ENCODE measurements around the gene TSEN34. TPM values are rescaled to one million over a fixed set of nuclear protein-coding genes. Genes with fewer than 3 reads are reported as not detected.

The TSEN34 gene
- total RNA-seq, 1 donor from 2014 or later: 52.6 TPM

DNA sequence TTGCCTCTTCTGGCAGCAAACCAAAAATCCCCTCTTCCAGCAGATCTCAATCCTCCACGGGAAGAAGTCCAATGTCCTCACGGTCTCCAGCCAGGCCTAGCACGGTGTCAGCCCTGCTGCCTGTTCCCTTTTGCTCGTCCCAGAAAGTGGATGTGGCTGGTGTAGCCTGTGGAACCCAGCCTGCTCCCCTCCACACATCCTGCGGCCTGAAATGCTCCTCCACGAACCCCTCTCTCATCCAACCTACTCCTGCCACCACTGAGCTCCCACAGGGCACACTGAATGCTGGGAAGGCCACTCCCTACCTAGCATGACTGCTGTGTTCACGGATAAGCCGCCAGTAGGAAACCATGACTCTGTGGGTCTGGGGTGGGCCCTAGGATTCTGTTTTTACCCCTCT, 4.8 kb upstream of the TSEN34 start:
- Mint-ChIP-seq H3K4me3 (ENCODE audit: unreplicated experiment) (peak overlapping the region; percentile 28), H3K36me3 (ENCODE audit: low read depth, unreplicated experiment) (peaks cover 7% of the 10 kb centered on the region), H3K27ac (ENCODE audit: unreplicated experiment) (no peak overlapping the region), H3K9me3 (ENCODE audit: unreplicated experiment) (no peaks in the 10 kb centered on the region), H3K27me3 (ENCODE audit: low read depth, unreplicated experiment) (no peaks in the 10 kb centered on the region), H3K4me1 (ENCODE audit: low read depth, unreplicated experiment) (no peaks in the 10 kb centered on the region)
- H3K4me3 ChIP-seq (ENCODE audit: insufficient read depth, low read depth, low read length): no peak overlapping the region
- H3K27ac ChIP-seq (ENCODE audit: low read depth, low read length): no peak overlapping the region
- H3K36me3 ChIP-seq (ENCODE audit: insufficient read depth, low read length): no peaks in the 10 kb centered on the region
- H4K20me1 ChIP-seq (ENCODE audit: insufficient read depth, low read length): peaks cover 23% of the 10 kb centered on the region
- peaks cover 7% of the 10 kb centered on the region for H3K4me1 ChIP-seq (ENCODE audit: insufficient read depth, low read length)
- no peak overlapping the region for H3K9ac ChIP-seq (ENCODE audit: low read length)
- H3K79me2 ChIP-seq (ENCODE audit: insufficient read depth, low read length): peaks cover 26% of the 10 kb centered on the region
- no peaks in the 10 kb centered on the region for H3K27me3 ChIP-seq (ENCODE audit: insufficient read depth, low read length)
- H2AFZ ChIP-seq (ENCODE audit: low read depth, low read length): no peak overlapping the region
- FAIRE-seq (no peak), DNase-seq (ENCODE audit: low read depth) (no peak)
- H3K4me2 ChIP-seq (ENCODE audit: low read length): no peak overlapping the region
- H3K9me3 ChIP-seq (ENCODE audit: insufficient read depth, low read depth, low read length): no peaks in the 10 kb centered on the region
- TF ChIP-seq EZH2 (IDR thresholded peaks at IDR 0.05; ENCODE audit: insufficient read depth, low read length): no peak
- TF ChIP-seq CTCF (IDR thresholded peaks at IDR 0.05; ENCODE audit: insufficient read depth, low read depth, low read length): no peak

GRCh38 chr19:54186934-54187381, 4.2 kb upstream of the TSEN34 start:
- no peak overlapping the region for H3K4me3 ChIP-seq (ENCODE audit: insufficient read depth, low read depth, low read length)
- no peak overlapping the region for H3K27ac ChIP-seq (ENCODE audit: low read depth, low read length)
- no peak overlapping the region for H3K4me2 ChIP-seq (ENCODE audit: low read length)
- FAIRE-seq (no peak), DNase-seq (ENCODE audit: low read depth) (no peak)
- no peak for TF ChIP-seq EZH2 (IDR thresholded peaks at IDR 0.05; ENCODE audit: insufficient read depth, low read length)
- no peak for TF ChIP-seq CTCF (IDR thresholded peaks at IDR 0.05; ENCODE audit: insufficient read depth, low read depth, low read length)
- H3K27me3 Mint-ChIP-seq (ENCODE audit: low read depth, unreplicated experiment): no peaks in the 10 kb centered on the region
- H4K20me1 ChIP-seq (ENCODE audit: insufficient read depth, low read length): peaks cover 28% of the 10 kb centered on the region
- peak overlapping the region; percentile 94 for H3K4me3 Mint-ChIP-seq (ENCODE audit: unreplicated experiment)
- H3K36me3 ChIP-seq (ENCODE audit: insufficient read depth, low read length): no peaks in the 10 kb centered on the region
- H3K27me3 ChIP-seq (ENCODE audit: insufficient read depth, low read length): no peaks in the 10 kb centered on the region
- H3K79me2 ChIP-seq (ENCODE audit: insufficient read depth, low read length): peaks cover 31% of the 10 kb centered on the region
- H3K9me3 Mint-ChIP-seq (ENCODE audit: unreplicated experiment): no peaks in the 10 kb centered on the region
- H3K9ac ChIP-seq (ENCODE audit: low read length): no peak overlapping the region
- no peak overlapping the region for H2AFZ ChIP-seq (ENCODE audit: low read depth, low read length)
- H3K36me3 Mint-ChIP-seq (ENCODE audit: low read depth, unreplicated experiment): peaks cover 7% of the 10 kb centered on the region
- peak overlapping the region; percentile 26 for H3K27ac Mint-ChIP-seq (ENCODE audit: unreplicated experiment)
- H3K4me1 Mint-ChIP-seq (ENCODE audit: low read depth, unreplicated experiment): no peaks in the 10 kb centered on the region
- peaks cover 11% of the 10 kb centered on the region for H3K4me1 ChIP-seq (ENCODE audit: insufficient read depth, low read length)
- H3K9me3 ChIP-seq (ENCODE audit: insufficient read depth, low read depth, low read length): no peaks in the 10 kb centered on the region

- Histone ChIP-seq H3K9ac (ENCODE audit: low read length) (peak overlapping the region; percentile 95), H2AFZ (ENCODE audit: low read depth, low read length) (no peak overlapping the region), H3K4me2 (ENCODE audit: low read length) (peak overlapping the region; percentile 97), H3K36me3 (ENCODE audit: insufficient read depth, low read length) (peaks cover 2% of the 10 kb centered on the region), H3K4me3 (ENCODE audit: insufficient read depth, low read depth, low read length) (peak overlapping the region; percentile 82), H3K79me2 (ENCODE audit: insufficient read depth, low read length) (peaks cover 42% of the 10 kb centered on the region), H3K9me3 (ENCODE audit: insufficient read depth, low read depth, low read length) (no peaks in the 10 kb centered on the region), H4K20me1 (ENCODE audit: insufficient read depth, low read length) (peaks cover 37% of the 10 kb centered on the region), H3K27me3 (ENCODE audit: insufficient read depth, low read length) (no peaks in the 10 kb centered on the region), H3K27ac (ENCODE audit: low read depth, low read length) (peak overlapping the region; percentile 99), H3K4me1 (ENCODE audit: insufficient read depth, low read length) (peaks cover 15% of the 10 kb centered on the region)
- TF ChIP-seq CTCF (IDR thresholded peaks at IDR 0.05; ENCODE audit: insufficient read depth, low read depth, low read length): no peak
- TF ChIP-seq EZH2 (IDR thresholded peaks at IDR 0.05; ENCODE audit: insufficient read depth, low read length): no peak
- FAIRE-seq (no peak), DNase-seq (ENCODE audit: low read depth) (peak; percentile 73)
- Mint-ChIP-seq H3K36me3 (ENCODE audit: low read depth, unreplicated experiment) (peaks cover 12% of the 10 kb centered on the region), H3K4me1 (ENCODE audit: low read depth, unreplicated experiment) (peaks cover 7% of the 10 kb centered on the region), H3K27me3 (ENCODE audit: low read depth, unreplicated experiment) (no peaks in the 10 kb centered on the region), H3K9me3 (ENCODE audit: unreplicated experiment) (no peaks in the 10 kb centered on the region), H3K4me3 (ENCODE audit: unreplicated experiment) (peak overlapping the region; percentile 94), H3K27ac (ENCODE audit: unreplicated experiment) (peak overlapping the region; percentile 72)
Observed at GRCh38 chr19:54188215-54188871, 2.8 kb upstream of the TSEN34 start.

Data from astrocyte (in vitro differentiated cells and primary cell).